HL-60 (cell line): ENCODE data around the gene SPINK2.

Source experiments
- CTCF ChIP-seq: IDR thresholded peaks from one replicate; pipeline ENCODE4 v1.5.1; 2011; ENCODE audit warnings: low read length, control low read depth, inconsistent platforms; ENCODE audit not compliant: insufficient read depth
- GABPA ChIP-seq: IDR thresholded peaks from 2 replicates; pipeline ENCODE4 v1.6.1; 2012; ENCODE audit warnings: low read depth
- POLR2AphosphoS5 ChIP-seq: IDR thresholded peaks from 2 replicates; pipeline ENCODE4 v1.6.1; 2012; ENCODE audit warnings: low read depth
- REST ChIP-seq: IDR thresholded peaks from 2 replicates; pipeline ENCODE4 v1.6.1; 2012; ENCODE audit warnings: low read depth; ENCODE audit not compliant: insufficient replicate concordance
- SPI1 ChIP-seq: IDR thresholded peaks from 2 replicates; pipeline ENCODE4 v1.6.1; 2012; ENCODE audit warnings: low read depth, mild to moderate bottlenecking, borderline replicate concordance

GRCh38 chr4:56863441-56864139 lies 42.1 kb upstream of the SPINK2 start:
- TF ChIP-seq GABPA, result no peak
- no peak for TF ChIP-seq CTCF
- TF ChIP-seq POLR2AphosphoS5, result no peak
- no peak for TF ChIP-seq SPI1
- TF ChIP-seq REST, result no peak
